MCF 10A (cell line): ENCODE results near the gene RPTOR. TPM values are rescaled to one million over a fixed set of nuclear protein-coding genes. Genes with fewer than 3 reads are reported as not detected.

ENCODE experiments used
- BruUV-seq: library from RNA; stranded (reverse); fragments of 400-500 nt; replicated peaks from 2 replicates; lab custom pipeline; 2021; lab: Mats Ljungman, UMichigan
- CTCF ChIA-PET: fragments of 300-600 bp; sonication (Branson Sonifier 250); formaldehyde crosslinking; extraction: SDS; loops from one replicate; lab custom pipeline; 2021; ENCODE audit warnings: antibody characterized with exemption, inconsistent platforms; lab: Yijun Ruan, JAX
- POLR2A ChIA-PET: fragments of 300-600, 350-650 bp; sonication (Branson Sonifier 250); formaldehyde crosslinking; extraction: SDS; loops from one replicate; lab custom pipeline; 2020; ENCODE audit warnings: antibody characterized with exemption, inconsistent platforms; lab: Yijun Ruan, JAX
- DNase-seq: peaks from one replicate; pipeline ENCODE4 v3.0.0-alpha.2; 2018; ENCODE audit not compliant: unreplicated experiment
- H3K27ac Mint-ChIP-seq: one replicate; pipeline ENCODE4 v1.8.0; 2022; ENCODE audit warnings: mild to moderate bottlenecking, low read depth, mixed read lengths; ENCODE audit not compliant: unreplicated experiment
- H3K27me3 Mint-ChIP-seq: one replicate; pipeline ENCODE4 v1.8.0; 2022; ENCODE audit warnings: mixed read lengths; ENCODE audit not compliant: insufficient read depth, unreplicated experiment
- H3K36me3 Mint-ChIP-seq: one replicate; pipeline ENCODE4 v1.8.0; 2022; ENCODE audit warnings: mild to moderate bottlenecking, moderate library complexity, mixed read lengths; ENCODE audit not compliant: insufficient read depth, unreplicated experiment
- H3K4me1 Mint-ChIP-seq: one replicate; pipeline ENCODE4 v1.8.0; 2022; ENCODE audit warnings: mixed read lengths; ENCODE audit not compliant: insufficient read depth, unreplicated experiment
- H3K4me3 Mint-ChIP-seq: one replicate; pipeline ENCODE4 v1.8.0; 2022; ENCODE audit warnings: mild to moderate bottlenecking, moderate library complexity, mixed read lengths; ENCODE audit not compliant: unreplicated experiment
- H3K9me3 Mint-ChIP-seq: one replicate; pipeline ENCODE4 v1.8.0; 2022; ENCODE audit warnings: mixed read lengths; ENCODE audit not compliant: unreplicated experiment
- CTCF ChIP-seq: fragments of 200-600 bp; IDR thresholded peaks from one replicate; pipeline ENCODE4 v1.8.0; 2022; ENCODE audit warnings: antibody characterized with exemption, mild to moderate bottlenecking; ENCODE audit not compliant: unreplicated experiment
- intact Hi-C: fragments of 100-400 bp; cut with micrococcal nuclease; formaldehyde crosslinking; loops from 2 replicates; pipeline ENCODE4 v1.14.1; 2022
- total RNA-seq: library from RNA; stranded (reverse); gene quantifications from 2 replicates; pipeline ENCODE4 v1.2.3, GENCODE V29; 2022

The RPTOR gene
- total RNA-seq, 1 experiment from 2014 or later, result 41.3 TPM

GRCh38 chr17:80656590-80656989 is 112.0 kb downstream of the RPTOR start:
- peaks cover 7% of the 10 kb centered on the region for H3K36me3 Mint-ChIP-seq
- BruUV-seq, result no TSS peak
- no peak for TF ChIP-seq CTCF
- intact Hi-C loops, result no loop called here
- peaks cover 21% of the 10 kb centered on the region for H3K9me3 Mint-ChIP-seq
- no peak for DNase-seq
- H3K27me3 Mint-ChIP-seq, result no peaks in the 10 kb centered on the region
- no peaks in the 10 kb centered on the region for H3K4me1 Mint-ChIP-seq
- no peak overlapping the region for H3K27ac Mint-ChIP-seq
- CTCF ChIA-PET, result interaction anchor here (0.6 to 1.9 kb wide), 2 partner anchors 26 to 81 kb away, joined by 3 to 7 read pairs; no protein-coding TSS in a partner anchor
- H3K4me3 Mint-ChIP-seq, result no peak overlapping the region
- POLR2A ChIA-PET, result interaction anchor here (1.3 kb wide), 1 partner anchor 7 kb away, joined by 3 read pairs; no protein-coding TSS in a partner anchor

- POLR2A ChIA-PET, result interaction anchor here (0.7 to 1.3 kb wide), 2 partner anchors 8 to 223 kb away, joined by 3 read pairs; no protein-coding TSS in a partner anchor
- CTCF ChIA-PET, result interaction anchor here (0.7 to 1.9 kb wide), 2 partner anchors 82 to 239 kb away, joined by 3 to 7 read pairs; no protein-coding TSS in a partner anchor
- no peaks in the 10 kb centered on the region for H3K27me3 Mint-ChIP-seq
- no TSS peak for BruUV-seq
- peaks cover 7% of the 10 kb centered on the region for H3K36me3 Mint-ChIP-seq
- DNase-seq, result no peak
- intact Hi-C loops, result no loop called here
- no peaks in the 10 kb centered on the region for H3K4me1 Mint-ChIP-seq
- H3K27ac Mint-ChIP-seq, result no peak overlapping the region
- TF ChIP-seq CTCF, result no peak
- peaks cover 21% of the 10 kb centered on the region for H3K9me3 Mint-ChIP-seq
- no peak overlapping the region for H3K4me3 Mint-ChIP-seq
Measured at GRCh38 chr17:80657561-80657960, 112.9 kb downstream of the RPTOR start.

- no peak overlapping the region for H3K27ac Mint-ChIP-seq
- H3K4me3 Mint-ChIP-seq, result no peak overlapping the region
- peaks cover 7% of the 10 kb centered on the region for H3K36me3 Mint-ChIP-seq
- peaks cover 21% of the 10 kb centered on the region for H3K9me3 Mint-ChIP-seq
- POLR2A ChIA-PET, result no interaction called here
- no peak for TF ChIP-seq CTCF
- CTCF ChIA-PET, result interaction anchor here (0.6 to 1.0 kb wide), 2 partner anchors 8 to 169 kb away, joined by 3 to 4 read pairs; no protein-coding TSS in a partner anchor
- BruUV-seq, result no TSS peak
- no peaks in the 10 kb centered on the region for H3K27me3 Mint-ChIP-seq
- DNase-seq, result no peak
- H3K4me1 Mint-ChIP-seq, result no peaks in the 10 kb centered on the region
- intact Hi-C loops, result no loop called here
Measured at GRCh38 chr17:80658821-80659220, 114.2 kb downstream of the RPTOR start.

GRCh38 chr17:80659651-80660050 is 115.0 kb downstream of the RPTOR start:
- DNase-seq, result no peak
- Mint-ChIP-seq H3K27ac (no peak overlapping the region), H3K4me1 (peaks cover 6% of the 10 kb centered on the region), H3K9me3 (peaks cover 21% of the 10 kb centered on the region), H3K4me3 (no peak overlapping the region), H3K36me3 (peaks cover 7% of the 10 kb centered on the region), H3K27me3 (no peaks in the 10 kb centered on the region)
- TF ChIP-seq CTCF, result no peak
- ChIA-PET CTCF (interaction anchor here (0.6 to 1.0 kb wide), 3 partner anchors 9 to 168 kb away, joined by 3 to 4 read pairs (median 3); no protein-coding TSS in a partner anchor), POLR2A (no interaction called here)
- BruUV-seq, result no TSS peak
- intact Hi-C loops, result no loop called here
